HT-29 (cell line): ENCODE data around the gene CCDC154. TPM values are rescaled to one million over a fixed set of nuclear protein-coding genes. Genes with fewer than 3 reads are reported as not detected.

Experiments used
- DNase-seq: peaks from one replicate; pipeline ENCODE4 v3.0.0-alpha.2; 2015; ENCODE audit warnings: low spot score
- total RNA-seq: library from RNA; depleted of rRNA; stranded (reverse); fragments of >200 nt; shearing (Covaris generic); gene quantifications from 2 replicates; pipeline ENCODE4 v1.2.3, GENCODE V29; 2014

CCDC154 gene
- total RNA-seq, 1 experiment from 2014 or later = not detected

DNA sequence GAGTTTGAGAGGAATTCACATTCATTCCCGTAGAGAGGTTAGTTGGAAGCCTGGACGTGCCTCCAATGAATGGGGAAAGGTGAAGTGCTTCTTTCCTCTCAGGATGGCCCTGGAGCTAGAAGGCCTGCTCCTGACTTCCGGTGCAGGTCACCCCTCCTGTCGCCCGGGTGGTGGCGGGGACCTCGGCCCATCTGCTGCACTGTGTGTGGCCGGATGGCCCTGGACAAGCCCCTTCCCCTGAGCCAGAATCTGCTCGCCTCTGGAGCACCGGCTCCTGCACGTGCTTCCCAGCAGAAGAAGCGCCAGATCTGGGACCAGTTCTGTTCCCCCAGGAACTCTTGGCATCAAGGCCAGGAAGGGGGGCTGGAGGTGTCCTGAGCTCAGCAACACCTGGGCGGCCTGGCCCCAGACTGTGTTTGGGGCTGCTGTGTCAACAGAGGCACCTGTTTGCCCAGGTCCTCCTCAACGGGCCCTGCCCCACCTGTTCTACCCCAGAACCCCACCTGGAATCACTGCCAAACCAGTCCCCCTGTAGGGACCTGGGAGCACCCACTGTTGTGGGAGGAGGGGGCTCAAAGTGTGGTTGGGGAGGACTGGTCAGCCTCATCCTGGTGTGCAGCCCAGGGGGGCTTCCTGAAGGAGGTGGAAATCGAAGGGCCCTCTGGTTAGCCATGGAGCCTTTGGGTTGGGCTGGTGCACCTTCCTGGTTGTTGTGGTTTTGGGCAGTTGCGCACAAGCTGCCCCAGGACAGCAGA lies 18.6 kb downstream of the CCDC154 start:
- DNase-seq = no peak

DNA sequence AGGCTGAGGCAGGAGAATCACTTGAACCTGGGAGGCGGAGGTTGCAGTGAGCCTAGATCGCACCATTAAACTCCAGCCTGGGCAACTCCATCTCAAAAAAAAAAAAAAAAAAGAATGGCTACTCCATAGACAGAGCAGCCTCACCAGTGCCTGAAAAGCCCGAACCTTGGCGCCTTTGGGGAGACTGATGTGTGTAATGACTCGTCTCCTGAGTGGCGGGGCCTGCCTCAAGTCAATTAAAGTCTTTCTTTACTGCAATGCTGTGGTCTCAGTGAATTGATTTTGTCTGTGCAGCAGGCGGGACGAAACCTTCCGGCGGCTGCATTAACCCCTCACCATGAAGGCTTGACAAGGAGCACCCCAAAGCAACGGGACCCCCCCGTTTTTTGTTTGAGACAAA lies 20.3 kb downstream of the CCDC154 start:
- DNase-seq = no peak

DNA sequence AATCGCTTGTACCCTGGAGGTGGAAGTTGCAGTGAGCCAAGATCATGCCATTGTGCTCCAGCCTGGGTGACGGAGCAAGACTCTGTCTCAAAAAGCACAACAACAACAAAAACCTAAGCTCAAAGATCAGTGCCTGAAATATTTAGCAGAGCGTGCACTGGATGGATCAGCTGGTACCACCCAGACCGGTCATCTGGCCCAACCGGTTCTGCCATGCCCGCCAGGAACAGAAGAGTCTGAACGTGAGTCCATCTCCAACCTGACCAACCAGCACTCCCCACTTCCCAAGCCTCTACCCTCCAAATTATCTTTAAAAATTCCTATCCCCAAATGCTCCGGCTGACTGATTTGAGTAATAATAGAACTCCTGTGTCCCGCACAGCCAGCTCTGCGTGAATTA lies 22.3 kb downstream of the CCDC154 start:
- DNase-seq = no peak

DNA sequence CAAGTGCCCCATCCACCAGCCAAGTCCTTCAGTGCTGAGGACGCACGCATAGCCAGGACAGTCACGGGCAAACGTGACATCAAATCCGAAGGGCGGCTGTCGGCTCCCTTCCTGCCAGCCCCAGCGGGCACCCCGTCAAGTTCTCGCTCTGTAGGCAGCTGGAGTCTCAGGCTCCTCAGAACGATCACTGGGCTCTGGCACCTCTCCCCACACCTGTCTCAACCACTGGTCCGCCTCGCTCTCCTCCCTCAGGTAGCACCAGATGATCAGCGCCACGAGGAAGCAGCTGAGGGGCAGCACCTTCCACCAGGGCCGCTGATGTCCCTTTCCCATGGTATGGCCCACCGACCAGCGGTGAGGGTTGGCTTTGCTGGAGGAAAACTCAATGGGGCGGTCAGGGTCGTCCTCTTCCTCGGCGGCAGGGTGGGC lies 24.2 kb downstream of the CCDC154 start:
- peak; percentile 18 for DNase-seq

DNA sequence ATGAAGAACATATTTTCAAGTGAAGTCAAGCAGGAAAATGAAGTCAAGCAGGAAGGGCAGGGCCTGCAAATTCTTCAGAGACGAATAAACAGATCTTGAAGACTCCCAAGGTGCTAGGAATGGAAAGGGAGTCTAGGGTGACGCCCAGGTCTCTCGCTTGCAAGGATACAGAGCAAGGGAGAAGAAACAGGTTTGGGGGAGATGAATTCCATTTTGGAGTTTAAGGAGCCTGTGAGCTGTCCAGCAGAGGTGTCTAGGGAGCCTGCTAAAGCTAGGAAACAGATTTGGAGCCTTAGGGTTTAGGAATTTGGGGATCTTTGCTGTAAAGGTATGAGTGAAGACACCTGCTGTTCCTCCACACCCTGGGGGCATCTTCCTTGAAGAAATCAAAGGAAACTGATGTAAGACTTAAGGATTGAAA lies 27.8 kb downstream of the CCDC154 start:
- DNase-seq = no peak

DNA sequence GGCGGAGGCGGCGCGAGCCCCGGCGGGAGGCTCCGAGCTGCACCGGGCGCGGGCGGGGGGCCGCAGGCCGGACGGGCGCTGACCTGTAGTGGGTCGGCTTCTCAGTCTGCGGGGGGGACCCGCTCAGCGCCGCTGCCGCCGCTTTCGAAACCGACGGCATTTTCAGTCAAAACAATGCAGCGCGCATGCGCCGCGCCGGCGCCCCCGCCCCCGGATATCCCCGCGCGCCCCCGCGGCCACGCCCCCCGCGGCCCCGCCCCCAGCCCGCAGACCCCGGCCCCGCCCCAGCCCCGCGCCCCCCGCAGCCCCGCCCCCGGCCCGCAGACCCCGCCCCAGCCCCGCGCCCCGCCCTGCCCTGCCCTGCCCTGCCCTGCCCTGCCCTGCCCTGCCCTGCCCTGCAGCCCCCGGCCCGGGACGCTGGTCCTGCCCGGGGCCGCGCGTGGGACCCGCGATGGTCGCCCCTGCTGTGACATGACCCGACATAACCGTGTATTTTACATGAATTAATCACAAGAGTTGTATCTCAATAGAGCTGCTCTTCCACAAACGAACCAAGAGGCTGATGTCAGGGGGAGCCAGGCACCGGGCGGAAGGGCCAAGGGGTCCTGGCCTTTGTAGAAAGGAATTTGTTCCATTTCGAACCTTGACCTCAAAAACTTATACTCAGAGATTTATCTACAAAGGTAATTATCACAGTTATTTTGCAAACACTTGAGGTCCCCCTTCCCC lies 29.7 kb downstream of the CCDC154 start, which contains the start of gene UNKL:
Gene UNKL (minus strand): TSS at position 173 of the 729 bp plus-strand sequence. CDS start 13 bp downstream, at position 160.
- peak; percentile 25 for DNase-seq

DNA sequence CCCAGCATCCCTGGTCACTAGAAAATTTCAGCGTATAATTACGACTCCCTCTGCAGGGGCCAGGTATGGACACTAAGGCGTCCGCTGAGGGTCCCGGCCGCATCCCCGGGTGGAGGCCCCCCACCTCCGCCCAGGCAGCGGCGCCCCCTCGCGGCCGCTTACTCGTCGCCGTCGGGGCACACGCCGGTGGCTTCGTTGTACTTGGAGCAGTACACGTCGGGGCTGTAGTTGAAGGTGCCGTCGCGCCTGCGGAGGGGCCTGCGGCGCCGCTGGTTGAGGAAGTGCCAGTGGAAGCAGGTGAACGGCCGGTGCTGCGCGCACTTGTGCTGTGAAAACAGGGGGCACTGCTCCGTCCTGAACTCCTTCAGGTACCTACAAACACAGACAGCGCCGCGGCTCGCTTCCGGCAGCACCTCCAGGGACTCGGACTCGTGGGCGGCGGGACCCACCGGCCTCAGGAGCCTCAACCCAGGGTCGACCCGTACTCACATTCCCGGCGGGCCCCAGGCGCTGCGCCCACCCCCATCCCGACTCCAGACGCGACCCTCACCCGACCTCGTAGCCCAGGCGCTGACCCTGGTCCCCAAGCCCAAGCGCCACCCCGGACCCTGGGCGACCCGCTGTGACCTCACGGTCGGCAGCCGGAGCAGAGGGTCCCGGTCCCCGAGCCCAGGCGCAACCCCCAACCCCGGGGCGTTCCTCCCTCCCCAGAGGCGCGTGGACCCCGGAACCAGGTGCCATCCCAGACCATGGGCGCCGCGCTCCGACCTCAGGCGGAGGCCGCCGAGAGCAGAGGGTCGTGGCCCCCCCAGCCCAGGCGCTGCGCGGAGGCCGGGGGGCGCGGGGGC lies 30.4 kb downstream of the CCDC154 start:
- peak; percentile 64 for DNase-seq

DNA sequence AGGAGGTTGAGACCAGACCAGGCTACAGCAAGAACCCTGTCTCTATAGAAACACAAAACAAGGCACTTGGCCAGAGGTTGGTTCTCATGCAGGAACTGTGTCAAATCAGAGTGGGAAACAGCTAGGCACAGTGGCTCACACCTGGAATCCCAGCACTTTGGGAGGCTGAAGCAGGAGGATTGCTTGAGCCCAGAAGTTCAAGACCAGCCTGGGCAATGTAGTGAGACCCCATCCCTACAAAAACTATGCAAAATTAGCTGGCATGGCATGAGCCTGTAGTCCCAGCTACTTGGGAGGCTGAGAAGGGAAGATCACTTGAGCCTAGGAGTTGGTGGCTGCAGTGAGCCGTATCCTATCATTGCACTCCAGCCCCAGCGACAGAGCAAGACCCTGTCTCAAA lies 31.5 kb downstream of the CCDC154 start:
- DNase-seq = no peak

DNA sequence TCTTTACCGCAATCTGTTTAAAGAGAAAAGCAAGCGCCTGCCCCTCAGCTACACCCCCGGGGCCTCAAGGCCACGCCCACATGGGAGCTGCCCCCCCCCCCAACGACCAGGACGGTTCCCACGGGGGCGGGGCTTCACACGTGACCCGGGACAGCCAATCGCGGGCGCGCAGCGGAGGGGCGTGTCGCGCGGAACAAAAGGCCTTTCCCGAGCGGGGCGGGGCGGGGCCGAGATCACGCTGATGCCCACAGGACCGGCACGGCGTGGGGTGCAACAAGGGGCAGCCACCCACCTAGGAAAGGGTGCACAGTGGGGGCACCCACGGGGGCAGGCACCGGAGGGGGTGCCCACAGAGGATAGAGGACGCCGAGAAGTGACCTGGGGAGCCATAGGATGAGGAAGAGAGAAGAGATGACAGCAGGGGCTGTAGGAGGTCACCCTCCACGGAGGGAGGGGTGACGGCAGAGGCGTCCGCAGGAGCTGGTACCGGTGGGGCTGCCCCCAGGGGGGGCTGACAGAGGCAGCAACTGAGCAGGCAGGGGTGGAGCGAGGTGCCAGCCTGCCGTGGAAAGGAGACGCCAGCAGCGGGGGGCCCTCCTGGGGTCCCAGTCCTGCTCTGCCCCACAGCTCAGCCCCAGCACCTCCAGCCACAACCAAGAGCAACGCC lies 36.1 kb downstream of the CCDC154 start:
- peak; percentile 85 for DNase-seq

DNA sequence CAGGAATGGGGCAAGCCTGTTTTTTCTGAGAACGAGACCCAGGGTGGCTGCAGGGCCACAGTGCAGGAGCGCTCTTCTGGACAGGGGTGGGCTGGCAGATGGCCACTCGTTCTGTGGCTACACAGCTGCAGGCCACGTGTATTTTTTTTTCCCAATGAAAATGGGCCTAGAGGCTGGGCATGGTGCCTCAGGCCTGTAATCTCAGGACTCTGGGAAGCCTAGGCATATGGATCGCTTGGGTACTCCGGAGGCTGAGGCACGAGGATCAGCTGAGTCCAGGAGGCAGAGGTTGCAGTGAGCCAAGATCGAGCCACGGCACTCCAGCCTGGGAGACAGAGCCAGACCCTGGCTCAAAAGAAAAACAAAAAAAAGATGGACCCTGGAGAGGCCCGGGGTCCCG lies 36.6 kb downstream of the CCDC154 start:
- DNase-seq = no peak

DNA sequence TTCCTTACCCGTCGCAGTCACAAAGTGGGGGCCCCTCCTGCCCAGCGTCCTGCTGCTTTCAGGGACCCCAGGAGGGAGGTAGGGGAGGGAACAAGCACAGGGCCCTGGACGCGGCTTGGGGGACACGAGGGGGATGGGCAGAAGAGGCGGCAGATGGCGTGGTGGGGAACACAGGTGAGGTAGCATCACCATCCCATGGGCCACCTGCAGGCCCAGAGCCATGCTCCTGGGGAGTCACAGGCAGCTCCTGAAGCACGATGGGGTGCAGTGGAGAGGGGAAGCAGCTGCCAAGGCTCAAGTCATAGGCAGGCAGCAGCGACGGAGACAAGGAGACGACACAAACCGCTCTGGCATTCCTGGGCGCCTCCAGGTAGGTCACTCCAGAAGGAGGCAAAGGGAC lies 40.6 kb downstream of the CCDC154 start:
- DNase-seq = no peak

DNA sequence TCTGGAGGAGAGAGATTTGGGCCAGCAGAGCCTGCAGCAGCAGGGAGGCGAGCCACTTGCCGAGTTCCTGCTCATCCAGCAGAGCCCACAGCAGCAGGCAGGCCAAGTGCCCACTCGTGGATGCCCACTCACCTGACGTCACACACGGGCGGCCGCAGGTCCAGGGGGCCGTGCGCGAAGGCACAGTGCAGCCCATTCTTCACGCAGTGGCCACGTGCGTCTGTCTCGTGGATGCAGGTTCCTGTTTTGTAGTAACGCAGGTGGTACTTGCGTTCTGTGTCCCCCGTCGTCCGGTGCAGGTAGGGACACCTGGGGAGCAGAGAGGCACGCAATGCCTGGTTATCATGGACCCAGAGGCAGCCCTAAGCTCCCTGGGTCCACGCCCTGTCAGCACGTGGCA lies 41.3 kb downstream of the CCDC154 start:
- no peak for DNase-seq

DNA sequence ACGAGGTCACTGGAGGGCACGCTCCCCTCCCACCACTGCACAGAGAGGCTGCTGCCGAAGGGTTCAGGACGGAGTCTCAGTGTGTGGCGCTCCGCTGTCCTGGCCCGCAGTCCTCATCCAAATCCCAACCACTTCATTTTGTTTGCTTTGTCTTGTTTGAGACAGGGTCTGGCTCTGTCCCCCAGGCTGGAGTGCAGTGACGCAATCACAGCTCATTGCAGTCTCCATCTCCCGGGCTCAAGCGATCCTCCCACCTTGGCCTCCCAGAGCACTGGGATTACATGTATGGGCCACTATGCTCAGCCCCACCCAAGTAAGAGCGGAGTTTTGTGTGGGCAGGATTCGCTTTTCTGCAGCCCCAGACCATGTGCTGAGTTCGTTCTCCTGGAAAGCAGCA lies 42.6 kb downstream of the CCDC154 start:
- DNase-seq = no peak

DNA sequence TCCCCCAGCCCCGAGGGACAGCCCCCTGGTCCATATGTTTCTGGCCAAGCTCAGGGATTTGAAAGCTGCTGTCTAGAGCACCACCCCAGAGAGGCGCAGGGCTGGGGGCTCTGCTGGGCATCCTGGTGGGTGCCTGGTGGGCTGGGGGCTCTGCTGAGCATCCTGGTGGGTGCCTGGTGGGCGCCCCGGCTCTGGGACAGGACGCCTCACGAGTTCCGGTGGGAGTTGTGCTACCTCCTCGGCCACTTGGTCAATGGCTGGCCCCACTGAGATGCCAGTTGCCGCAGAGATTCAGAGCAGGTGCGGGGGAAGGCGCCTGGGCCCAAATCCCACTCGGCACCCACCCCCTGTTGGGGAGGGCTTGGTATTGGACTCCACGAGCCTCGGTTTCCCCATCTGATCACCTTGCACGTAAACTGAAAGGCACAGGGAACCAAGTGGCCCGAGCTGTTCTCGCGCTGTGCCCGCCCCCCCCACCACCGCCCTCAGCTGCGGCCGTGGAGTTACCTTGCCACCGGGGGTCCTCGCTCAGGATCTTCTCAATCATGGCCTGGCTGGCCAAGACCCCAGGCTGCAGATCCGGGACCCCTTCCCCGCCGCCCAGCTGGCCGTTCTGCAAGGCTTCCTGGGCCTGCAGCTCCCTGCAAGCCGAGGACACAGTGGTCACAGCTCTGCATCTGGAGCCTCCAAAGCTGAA lies 43.1 kb downstream of the CCDC154 start:
- no peak for DNase-seq

DNA sequence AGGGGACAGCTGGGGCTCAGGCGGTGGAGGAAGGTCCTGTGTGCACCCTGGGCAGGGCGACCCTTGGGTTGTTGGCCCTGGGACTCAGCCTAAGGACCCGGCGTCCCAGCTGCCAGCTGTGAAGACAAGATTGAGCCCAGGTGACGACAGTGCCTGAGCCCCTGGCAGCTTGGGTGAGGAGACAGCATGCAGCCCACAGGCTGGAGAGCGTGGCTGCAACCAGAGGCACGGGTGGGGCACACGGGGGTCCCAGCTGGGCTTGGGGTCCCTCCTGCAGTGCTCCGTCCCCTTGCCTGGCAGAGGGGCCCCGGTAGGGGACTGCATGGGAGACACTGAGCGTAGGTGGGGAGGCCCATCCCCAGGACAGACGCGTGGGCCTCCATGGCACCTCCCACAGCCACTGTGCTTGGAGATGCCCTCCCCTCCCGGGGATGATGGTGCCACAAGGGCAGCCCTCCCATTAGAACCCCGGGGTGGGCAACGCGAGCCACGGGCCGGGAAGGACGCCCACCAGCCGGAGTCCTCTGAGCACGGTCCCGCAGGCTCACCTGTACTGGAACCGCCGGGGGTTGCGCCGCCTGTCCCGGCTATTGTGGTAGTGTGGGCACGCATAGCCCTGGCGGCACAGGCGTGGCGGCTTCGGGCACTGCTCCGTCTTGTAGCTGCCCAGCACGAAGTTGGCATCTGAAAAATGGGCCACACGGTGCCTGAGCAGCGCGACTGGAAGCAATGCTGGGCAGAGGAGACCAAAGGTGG lies 45.4 kb downstream of the CCDC154 start:
- DNase-seq = no peak

DNA sequence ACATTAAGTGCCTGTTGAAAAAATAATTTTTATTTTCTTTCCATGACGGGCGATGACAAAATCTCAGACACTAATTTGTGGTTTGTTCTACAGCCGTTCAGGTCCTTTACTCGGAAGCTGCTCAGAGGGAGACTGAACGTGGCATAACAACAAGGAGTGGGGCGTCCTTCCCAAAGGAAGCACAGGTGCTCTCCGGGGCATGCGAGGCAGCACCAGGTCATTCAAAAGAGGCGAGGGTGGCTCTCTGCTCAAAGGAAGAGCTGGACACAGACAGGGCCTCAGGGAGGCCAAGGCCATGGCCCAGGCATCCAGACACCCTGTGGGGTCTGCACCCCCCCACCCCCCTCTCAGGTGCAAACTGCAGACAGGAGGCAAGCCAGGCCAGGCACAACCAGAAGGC lies 46.0 kb downstream of the CCDC154 start:
- DNase-seq = no peak

DNA sequence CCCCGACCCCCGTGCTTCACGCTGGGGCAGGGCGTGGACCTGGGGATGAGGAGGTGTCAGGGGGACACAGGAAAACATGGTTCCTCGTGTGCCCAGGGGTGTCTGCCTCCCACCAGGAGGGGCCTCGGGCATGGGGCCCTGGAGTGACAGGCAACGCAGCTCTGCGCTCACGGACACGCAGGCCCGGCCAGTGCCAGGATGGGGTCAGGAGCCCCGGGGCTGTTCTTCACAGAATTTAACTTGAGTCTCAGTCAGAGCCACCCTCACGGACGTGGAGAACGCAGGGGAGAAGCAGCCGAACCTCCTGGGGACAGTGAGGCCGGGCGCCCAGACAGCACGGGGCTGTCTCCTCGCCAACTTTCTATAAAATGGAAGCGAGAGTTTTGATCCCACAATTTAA lies 46.6 kb downstream of the CCDC154 start:
- DNase-seq = no peak

DNA sequence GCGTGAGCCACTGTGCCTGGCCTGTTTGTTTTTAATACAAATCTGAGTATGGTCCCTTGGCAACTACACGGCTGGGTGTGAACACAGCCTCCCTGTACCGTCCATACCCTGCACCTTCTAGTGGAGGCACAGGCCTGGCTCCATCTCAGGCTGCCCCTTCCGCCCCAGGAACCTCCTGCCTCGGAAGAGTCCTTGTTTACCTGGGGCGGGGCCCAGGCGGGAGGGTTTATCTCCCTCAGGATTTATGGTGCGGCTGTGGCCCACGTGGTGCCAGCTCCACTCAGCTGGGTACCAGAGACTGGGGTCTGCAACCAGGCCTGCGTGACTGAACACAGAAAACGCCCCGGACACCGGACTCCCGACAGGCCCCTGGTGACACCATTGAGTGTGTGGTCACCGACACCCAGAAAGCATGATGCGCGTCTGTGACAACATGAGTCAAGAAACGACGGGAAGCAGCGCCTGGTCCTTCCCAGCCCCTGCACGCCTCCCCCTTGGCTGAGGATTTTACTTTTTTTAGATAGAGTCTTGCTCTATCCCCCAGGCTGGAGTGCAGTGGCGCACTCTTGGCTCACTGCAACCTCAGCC lies 48.8 kb downstream of the CCDC154 start:
- no peak for DNase-seq

DNA sequence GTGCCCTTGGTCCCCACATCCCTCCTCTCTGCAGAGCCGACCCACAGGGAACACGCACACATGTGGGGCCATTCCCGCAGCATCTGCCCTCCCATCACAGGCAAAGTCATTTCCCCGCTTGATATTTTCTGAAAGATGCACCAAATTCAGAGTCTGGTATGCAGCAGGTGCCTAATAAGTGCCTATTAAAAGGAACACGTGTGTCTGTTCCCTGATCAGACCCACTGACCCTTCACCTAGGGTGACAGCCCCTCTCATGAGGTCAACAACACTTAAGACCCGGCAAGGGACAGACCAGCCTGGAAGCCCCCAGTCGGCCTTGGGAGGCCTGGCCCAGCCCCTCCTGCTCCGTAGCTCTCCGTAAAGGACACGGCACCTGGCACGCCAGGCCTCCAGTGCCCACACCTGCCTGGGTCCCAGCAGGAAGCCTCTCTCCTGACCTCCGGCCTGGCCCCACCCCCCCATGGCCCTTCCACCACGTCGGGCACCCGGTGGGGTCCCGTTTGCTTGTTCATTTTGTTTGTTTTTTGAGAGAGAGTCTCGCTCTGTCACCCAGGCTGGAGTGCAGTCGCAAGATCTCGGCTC lies 49.9 kb downstream of the CCDC154 start:
- no peak for DNase-seq
